Spleen (tissue), 11 donors: Measurements from ENCODE around the gene ARFGEF3. TPM values are rescaled to one million over a fixed set of nuclear protein-coding genes. Genes with fewer than 3 reads are reported as not detected.

Experiments used
- DNase-seq: peaks from one replicate; pipeline ENCODE4 v3.0.0-alpha.2; 2020
- H3K27ac ChIP-seq, 8 donors: fragments of 200-600 bp; sonication (generic) in 7 of 8; 1 replicate in 4 of 8; 2 replicates in 4 of 8; pipeline versions ENCODE4 v1.5.0 to v1.8.0; 2016 to 2021; ENCODE audit warnings: inconsistent platforms in 4 of 8, mild to moderate bottlenecking in 4 of 8, moderate library complexity in 1 of 8
- H3K27me3 ChIP-seq, 7 donors: fragments of 200-600 bp; sonication (generic) in 6 of 7; replicated peaks in 1 of 7; 1 replicate in 4 of 7; 2 replicates in 3 of 7; pipeline versions ENCODE4 v1.5.0 to v1.8.0; 2016 to 2021; ENCODE audit warnings: inconsistent platforms in 3 of 7, mild to moderate bottlenecking in 1 of 7
- H3K36me3 ChIP-seq, 6 donors: fragments of 200-600 bp; sonication (generic) in 5 of 6; 1 replicate in 4 of 6; 2 replicates in 2 of 6; pipeline versions ENCODE4 v1.5.0 to v1.8.0; 2016 to 2021; ENCODE audit warnings: inconsistent platforms in 2 of 6
- H3K4me1 ChIP-seq, 6 donors: fragments of 200-600 bp; sonication (generic) in 5 of 6; 1 replicate in 3 of 6; 2 replicates in 3 of 6; pipeline versions ENCODE4 v1.5.0 to v1.8.0; 2016 to 2021; ENCODE audit warnings: inconsistent platforms in 3 of 6
- H3K4me3 ChIP-seq, 8 donors: fragments of 200-600 bp; sonication (generic) in 7 of 8; 1 replicate in 4 of 8; 2 replicates in 4 of 8; pipeline versions ENCODE4 v1.5.0 to v1.8.0; 2016 to 2021; ENCODE audit warnings: inconsistent platforms in 4 of 8, mild to moderate bottlenecking in 4 of 8, moderate library complexity in 2 of 8
- H3K9me3 ChIP-seq, 8 donors: fragments of 200-600 bp; sonication (generic) in 7 of 8; 1 replicate in 4 of 8; 2 replicates in 4 of 8; pipeline versions ENCODE4 v1.5.0 to v1.8.0; 2016 to 2021; ENCODE audit warnings: inconsistent platforms in 4 of 8
- CTCF ChIP-seq, 11 experiments: fragments of 200-600 bp in 7 of 11; fragments of 450-650 bp in 4 of 11; sonication (generic) in 4 of 11; IDR thresholded peaks in 8 of 11; conservative IDR thresholded peaks in 3 of 11; 1 replicate in 7 of 11; 2 replicates in 4 of 11; pipeline versions ENCODE4 v1.4.0 to v1.8.0; 2016 to 2021; ENCODE audit warnings: antibody characterized with exemption in 11 of 11, inconsistent platforms in 4 of 11, mild to moderate bottlenecking in 1 of 11
- POLR2A ChIP-seq, 3 donors: fragments of 450-650 bp; IDR thresholded peaks; one replicate each; pipeline ENCODE4 v1.5.1; 2017; ENCODE audit warnings: antibody characterized with exemption in 3 of 3, mild to moderate bottlenecking in 1 of 3
- POLR2AphosphoS5 ChIP-seq, 3 donors: sonication (generic); formaldehyde crosslinking; IDR thresholded peaks; one replicate each; pipeline ENCODE4 v1.5.1; 2017; ENCODE audit warnings: antibody characterized with exemption in 3 of 3
- WGBS, 5 donors: extraction: QIAGEN DNeasy Blood & Tissue Kit in 3 of 5; methylation state at CpG; one replicate each; pipeline versions ENCODE4 v1.1.5 to v1.1.7; 2013 to 2018; 5-methylcytosine and 5-hydroxymethylcytosine counted together
- intact Hi-C: fragments of 100-400 bp; cut with DNase I; formaldehyde crosslinking; loops from one replicate; pipeline ENCODE4 v1.15.0; 2023; ENCODE audit warnings: low total_unique reads
- polyA plus RNA-seq, 3 donors: library from polyadenylated mRNA; stranded (reverse); fragments of 200-250 nt; gene quantifications; one replicate each; pipeline ENCODE4 v1.2.1, GENCODE V29; 2013
- total RNA-seq, 7 donors: library from RNA; depleted of rRNA in 3 of 7; stranded (reverse); fragments of >200 nt in 3 of 7; fragmentation: NEBNext Ultra II Directional in 4 of 7; extraction: Animal tissue kit (Norgen Biotek cat#: 25700) in 4 of 7; gene quantifications; one replicate each; pipeline versions ENCODE4 v1.1.0 to v1.2.1, GENCODE V29; 2016 to 2021
- donor health status: healthy with polysubstance abuse.
- donor health status: DM: no; HTN: no; CAD: no; lungs with moderate emphysema.
- donor health status: DM: no; HTN: no; CAD: no.
- donor health status: Bipolar disorder and iron deficiency.
- donor health status: healthy.
- donor health status: DM: no; HTN: no; CAD: no.
- donor health status: DM: yes; HTN: yes; CAD: no.

ARFGEF3 gene
- total and polyA plus RNA-seq, 10 donors: 0.09 to 3.1 (median 1.7) TPM

DNA sequence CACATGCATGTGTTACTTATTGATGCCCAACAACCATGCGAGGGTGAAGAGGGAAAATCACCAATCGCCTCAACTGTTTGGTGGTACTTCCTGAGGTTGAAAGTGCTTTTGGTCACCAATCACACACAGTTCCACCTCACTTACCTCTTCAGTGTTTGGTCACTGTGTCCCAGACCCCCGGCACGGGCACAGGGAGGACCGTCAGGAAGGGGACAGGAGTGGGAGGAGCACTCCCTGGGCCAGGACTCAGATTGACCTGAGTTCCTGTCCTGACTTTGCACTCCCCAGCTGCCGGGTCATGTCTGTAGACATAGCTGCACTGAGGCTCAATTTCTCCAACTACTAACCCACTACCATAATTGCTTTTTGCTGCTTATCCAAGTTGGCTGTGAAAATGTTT lies 130.7 kb downstream of the ARFGEF3 start:
- TF ChIP-seq CTCF (IDR thresholded peaks at IDR 0.05 in 8 of 11, conservative IDR thresholded peaks at IDR 0.05 in 3 of 11): no peak
- WGBS, 5 donors: 87 to 96% (median 88%) methylated on average over 6 of the region's 6 CpGs
- no peaks in the 10 kb centered on the region for H3K27me3 ChIP-seq
- DNase-seq: peak; percentile 70
- H3K4me3 ChIP-seq: no peak overlapping the region
- no peaks in the 10 kb centered on the region for H3K9me3 ChIP-seq
- H3K4me1 ChIP-seq: no peaks in the 10 kb centered on the region
- H3K27ac ChIP-seq: no peak overlapping the region
- H3K36me3 ChIP-seq: peaks cover 0 to 4% (median 0%) of the 10 kb centered on the region in 6 donors
- intact Hi-C loops: no loop called here

DNA sequence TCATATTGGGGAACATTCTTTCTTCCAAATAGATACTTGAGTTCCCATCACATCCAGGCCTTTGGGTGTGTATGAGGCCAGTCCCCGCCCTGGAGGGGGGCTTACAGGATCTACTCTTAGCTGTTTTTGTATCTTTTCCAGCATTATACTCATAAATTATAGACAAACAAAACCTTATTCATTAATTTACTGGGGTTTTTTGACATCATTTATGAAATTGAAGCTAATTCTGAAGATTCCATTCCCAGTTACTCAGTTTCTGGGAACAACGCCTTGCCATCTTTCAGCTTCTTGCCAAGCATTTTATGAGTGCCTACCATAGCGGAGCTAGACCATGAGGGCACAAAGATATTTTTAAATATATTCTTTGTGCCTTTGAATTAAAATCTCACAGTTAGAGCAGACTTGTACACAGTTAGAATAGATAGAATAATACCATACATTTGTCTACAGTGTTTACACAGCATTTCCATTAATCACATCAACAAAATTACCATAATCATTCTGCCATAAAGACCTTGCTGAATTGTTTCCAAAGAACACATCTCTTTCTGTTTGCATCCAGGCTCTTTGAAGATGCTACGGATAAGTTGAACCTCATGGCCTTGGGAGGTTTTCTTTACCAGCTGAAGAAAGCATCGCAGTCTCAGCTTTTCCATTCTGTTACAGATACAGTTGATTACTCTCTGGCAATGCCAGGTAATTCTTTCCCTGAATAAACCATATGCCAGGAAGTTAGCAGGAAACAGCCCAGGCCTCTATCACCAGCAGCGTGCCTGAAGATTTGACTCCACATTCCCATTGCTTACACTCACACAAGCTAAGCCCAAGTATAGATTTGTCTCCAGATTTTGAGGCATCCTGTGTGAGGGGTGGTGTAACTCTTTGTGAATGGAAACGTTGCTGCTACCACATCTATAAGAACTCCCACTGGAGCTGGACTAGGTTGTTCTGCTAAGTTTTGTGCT lies 132.0 kb downstream of the ARFGEF3 start:
- H3K9me3 ChIP-seq: no peaks in the 10 kb centered on the region
- no peak overlapping the region for H3K4me3 ChIP-seq
- WGBS, 5 donors: 81 to 93% (median 83%) methylated on average over 7 of the region's 7 CpGs
- H3K27me3 ChIP-seq: peaks cover 0 to 5% (median 0%) of the 10 kb centered on the region in 7 donors
- no peak overlapping the region for H3K27ac ChIP-seq
- intact Hi-C loops: no loop called here
- peak; percentile 36 for DNase-seq
- TF ChIP-seq POLR2AphosphoS5 (IDR thresholded peaks at IDR 0.05) (no peak), POLR2A (IDR thresholded peaks at IDR 0.05) (no peak), CTCF (IDR thresholded peaks at IDR 0.05 in 8 of 11, conservative IDR thresholded peaks at IDR 0.05 in 3 of 11) (no peak)
- peaks cover 0 to 4% (median 0%) of the 10 kb centered on the region in 6 donors for H3K36me3 ChIP-seq
- H3K4me1 ChIP-seq: no peaks in the 10 kb centered on the region

- TF ChIP-seq CTCF (IDR thresholded peaks at IDR 0.05 in 8 of 11, conservative IDR thresholded peaks at IDR 0.05 in 3 of 11) (no peak), POLR2AphosphoS5 (IDR thresholded peaks at IDR 0.05) (no peak), POLR2A (IDR thresholded peaks at IDR 0.05) (no peak)
- Histone ChIP-seq H3K4me1 (no peaks in the 10 kb centered on the region), H3K9me3 (no peaks in the 10 kb centered on the region), H3K4me3 (no peak overlapping the region), H3K27ac (no peak overlapping the region), H3K36me3 (peaks cover 0 to 4% (median 0%) of the 10 kb centered on the region in 6 donors), H3K27me3 (peaks cover 0 to 7% (median 0%) of the 10 kb centered on the region in 7 donors)
- no peak for DNase-seq
- WGBS, 5 donors: 88 to 97% (median 95%) methylated on average over 9 of the region's 9 CpGs
- intact Hi-C loops: no loop called here
Measured at GRCh38 chr6:138296381-138296780, 134.6 kb downstream of the ARFGEF3 start.

DNA sequence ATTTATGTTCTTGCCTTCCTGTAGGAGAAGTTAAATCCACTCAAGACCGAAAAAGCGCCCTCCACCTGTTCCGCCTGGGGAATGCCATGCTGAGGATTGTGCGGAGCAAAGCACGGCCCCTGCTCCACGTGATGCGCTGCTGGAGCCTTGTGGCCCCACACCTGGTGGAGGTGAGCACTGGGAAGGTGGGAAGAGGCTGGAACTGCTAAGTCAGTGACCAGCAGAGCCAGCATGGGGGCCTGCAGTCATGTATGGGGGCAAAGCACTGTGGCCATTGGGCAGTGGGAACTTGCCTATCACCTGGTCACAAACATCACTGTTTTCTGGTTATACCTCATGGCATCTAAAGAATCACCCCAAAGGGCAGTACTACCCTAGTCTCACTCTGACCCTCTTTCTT lies 135.0 kb downstream of the ARFGEF3 start:
- Histone ChIP-seq H3K4me1 (no peaks in the 10 kb centered on the region), H3K36me3 (peaks cover 0 to 2% (median 0%) of the 10 kb centered on the region in 6 donors), H3K4me3 (no peak overlapping the region), H3K27me3 (peaks cover 0 to 7% (median 0%) of the 10 kb centered on the region in 7 donors), H3K9me3 (no peaks in the 10 kb centered on the region), H3K27ac (no peak overlapping the region)
- WGBS, 5 donors: 93 to 97% (median 96%) methylated on average over 7 of the region's 7 CpGs
- no peak for DNase-seq
- no peak for TF ChIP-seq POLR2A (IDR thresholded peaks at IDR 0.05)
- TF ChIP-seq CTCF (IDR thresholded peaks at IDR 0.05 in 8 of 11, conservative IDR thresholded peaks at IDR 0.05 in 3 of 11): no peak
- no peak for TF ChIP-seq POLR2AphosphoS5 (IDR thresholded peaks at IDR 0.05)
- intact Hi-C loops: no loop called here
